D721Med (cell line): ENCODE measurements around the gene ARMC10.

Experiments
- DNase-seq: peaks from one replicate; pipeline ENCODE4 v3.0.0; 2011; ENCODE audit warnings: low spot score; ENCODE audit not compliant: insufficient read length
- FAIRE-seq: peaks from 2 replicates; lab custom pipeline; 2011; peaks lifted over from hg19 to GRCh38; lab: Jason Lieb, UNC
- TF ChIP-seq, protein P1 (sequence below): IDR thresholded peaks from 2 replicates; pipeline ENCODE4 v1.5.1; 2012; ENCODE audit warnings: mild to moderate bottlenecking, control low read depth; ENCODE audit not compliant: insufficient read depth; ENCODE audit errors: missing control alignments

ARMC10 gene

DNA sequence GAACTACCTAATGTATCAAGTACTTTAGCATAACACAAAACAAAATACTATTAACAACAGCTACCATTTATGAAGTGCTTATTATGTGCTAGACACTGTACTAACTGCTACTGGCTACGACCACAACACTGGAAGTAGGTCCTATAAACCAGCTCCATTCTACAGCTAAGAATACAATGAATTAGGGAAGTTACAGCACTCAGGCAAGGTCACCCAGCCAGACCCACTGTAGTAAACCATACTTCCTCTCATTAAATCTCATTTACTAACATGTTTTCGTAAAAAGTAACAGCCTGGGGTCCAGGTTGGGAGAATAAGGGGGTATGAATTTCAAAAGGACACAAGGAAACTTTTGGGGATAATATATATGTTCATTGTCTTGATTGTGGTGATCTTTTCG is 48.6 kb downstream of the ARMC10 start:
- FAIRE-seq (no peak), DNase-seq (no peak)
- TF ChIP-seq, protein P1, sequence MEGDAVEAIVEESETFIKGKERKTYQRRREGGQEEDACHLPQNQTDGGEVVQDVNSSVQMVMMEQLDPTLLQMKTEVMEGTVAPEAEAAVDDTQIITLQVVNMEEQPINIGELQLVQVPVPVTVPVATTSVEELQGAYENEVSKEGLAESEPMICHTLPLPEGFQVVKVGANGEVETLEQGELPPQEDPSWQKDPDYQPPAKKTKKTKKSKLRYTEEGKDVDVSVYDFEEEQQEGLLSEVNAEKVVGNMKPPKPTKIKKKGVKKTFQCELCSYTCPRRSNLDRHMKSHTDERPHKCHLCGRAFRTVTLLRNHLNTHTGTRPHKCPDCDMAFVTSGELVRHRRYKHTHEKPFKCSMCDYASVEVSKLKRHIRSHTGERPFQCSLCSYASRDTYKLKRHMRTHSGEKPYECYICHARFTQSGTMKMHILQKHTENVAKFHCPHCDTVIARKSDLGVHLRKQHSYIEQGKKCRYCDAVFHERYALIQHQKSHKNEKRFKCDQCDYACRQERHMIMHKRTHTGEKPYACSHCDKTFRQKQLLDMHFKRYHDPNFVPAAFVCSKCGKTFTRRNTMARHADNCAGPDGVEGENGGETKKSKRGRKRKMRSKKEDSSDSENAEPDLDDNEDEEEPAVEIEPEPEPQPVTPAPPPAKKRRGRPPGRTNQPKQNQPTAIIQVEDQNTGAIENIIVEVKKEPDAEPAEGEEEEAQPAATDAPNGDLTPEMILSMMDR: no peak

DNA sequence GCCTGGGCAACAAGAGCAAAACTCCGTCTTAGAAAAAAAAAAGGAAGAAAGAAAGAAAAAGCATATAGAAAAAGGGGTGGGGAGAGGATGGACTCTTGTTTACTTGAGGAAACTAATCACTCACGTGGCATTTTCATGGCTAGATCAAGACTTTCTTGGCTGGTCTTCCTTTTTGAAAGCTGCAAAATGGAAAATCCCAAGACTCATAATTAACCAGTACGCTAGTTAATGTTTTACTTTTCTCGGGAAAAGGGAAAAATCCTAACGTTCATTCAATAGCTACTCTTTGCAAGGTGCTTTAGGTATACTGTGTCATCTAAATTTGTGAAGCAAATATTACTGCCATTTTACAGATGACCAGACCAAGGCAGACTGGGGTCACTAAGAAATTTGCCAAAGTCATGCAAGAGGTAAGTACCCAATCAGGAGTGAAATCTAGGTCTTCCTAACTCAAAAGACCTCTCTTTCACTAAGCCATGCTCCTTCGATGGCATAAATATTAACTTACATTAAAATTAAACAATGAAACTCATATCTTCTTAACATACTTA is 49.6 kb downstream of the ARMC10 start:
- FAIRE-seq (no peak), DNase-seq (no peak)
- TF ChIP-seq, protein P1: no peak

DNA sequence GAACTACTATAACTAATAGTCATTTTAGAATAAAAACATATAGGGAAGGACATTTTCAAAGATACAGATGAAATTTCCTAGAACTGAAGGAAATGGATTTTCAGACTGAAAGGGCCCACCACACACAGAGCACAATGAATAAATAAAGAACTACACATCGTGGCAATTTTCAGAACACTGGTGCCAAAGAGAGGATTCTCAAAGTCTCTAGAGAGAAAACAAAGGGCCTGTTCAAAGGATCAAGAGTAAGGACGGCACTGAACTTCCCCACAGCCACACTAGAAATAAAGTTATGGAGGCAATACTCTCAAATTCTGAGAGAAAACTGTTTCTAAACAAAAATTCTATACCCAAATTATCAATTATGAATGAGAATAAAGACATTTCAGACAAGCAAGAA is 52.1 kb downstream of the ARMC10 start:
- FAIRE-seq (no peak), DNase-seq (no peak)
- TF ChIP-seq, protein P1: no peak

DNA sequence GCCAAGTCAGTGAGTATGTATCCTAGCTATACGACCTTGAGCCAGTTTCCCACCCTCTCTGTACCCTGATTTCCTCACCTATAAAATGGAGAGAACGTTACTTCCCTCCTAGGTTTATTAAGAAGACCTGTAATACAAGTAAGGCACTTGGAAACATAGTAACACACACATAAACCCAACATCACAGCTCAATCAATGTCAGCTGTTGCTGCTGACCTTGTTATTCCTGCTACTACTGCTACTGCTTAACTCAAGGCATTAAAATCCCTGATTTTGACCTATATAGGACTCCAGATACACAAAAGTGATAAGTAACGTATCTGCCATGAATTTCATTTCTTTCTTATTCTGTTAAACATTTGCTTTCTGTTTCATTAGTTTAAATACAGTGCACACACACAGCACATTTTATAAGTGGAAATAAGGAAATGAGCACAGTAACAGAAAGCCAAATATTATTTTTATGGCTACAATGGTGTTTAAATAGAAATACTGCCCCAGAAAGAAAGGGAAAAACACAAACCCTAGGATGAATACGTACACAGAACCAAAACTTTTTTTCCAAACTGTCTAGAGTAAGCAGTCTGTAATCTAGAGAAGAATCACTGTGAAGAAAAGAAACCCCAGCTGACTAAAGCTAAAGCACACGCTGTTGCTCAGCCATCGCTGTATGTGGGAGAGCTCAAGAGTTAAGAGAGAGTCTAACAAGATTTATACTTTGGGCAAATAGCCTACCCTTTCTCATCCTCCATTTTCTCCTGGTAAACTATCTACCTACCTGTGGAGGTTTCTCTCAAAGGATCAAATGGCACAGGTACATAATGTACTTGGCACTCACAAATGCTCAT is 55.0 kb downstream of the ARMC10 start:
- DNase-seq (no peak), FAIRE-seq (no peak)
- TF ChIP-seq, protein P1: no peak

DNA sequence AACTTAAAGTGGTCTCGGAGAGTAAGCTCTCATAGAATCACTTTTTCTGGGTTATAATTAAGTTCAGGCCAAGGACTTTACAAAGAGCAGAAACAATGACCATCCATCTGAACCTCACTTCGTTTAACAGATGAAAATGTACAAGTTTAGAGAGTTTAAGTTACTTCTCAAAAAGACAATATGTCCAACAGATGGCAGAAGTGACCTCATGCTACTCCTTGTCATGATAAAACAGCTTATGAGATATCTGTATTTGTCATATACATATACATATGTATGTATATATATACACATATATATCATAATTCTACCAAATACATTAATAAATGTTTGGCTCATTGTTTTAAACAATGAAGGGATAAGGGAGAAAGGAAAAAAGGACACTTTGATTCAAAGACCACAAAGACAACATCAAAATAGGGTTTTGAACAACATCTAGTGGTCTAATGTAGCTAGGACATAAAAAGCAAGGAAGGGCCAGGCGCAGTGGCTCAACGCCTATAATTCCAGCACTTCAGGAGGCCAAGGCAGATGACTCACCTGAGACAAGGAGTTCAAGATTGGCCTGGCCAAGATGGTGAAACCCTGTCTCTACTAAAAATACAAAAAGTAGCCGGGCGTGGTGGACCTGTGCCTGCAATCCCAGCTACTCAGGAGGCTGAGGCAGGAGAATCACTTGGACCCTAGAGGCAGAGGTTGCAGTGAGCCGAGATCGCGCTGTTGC is 56.1 kb downstream of the ARMC10 start:
- no peak for DNase-seq
- no peak for FAIRE-seq
- TF ChIP-seq, protein P1: no peak

DNA sequence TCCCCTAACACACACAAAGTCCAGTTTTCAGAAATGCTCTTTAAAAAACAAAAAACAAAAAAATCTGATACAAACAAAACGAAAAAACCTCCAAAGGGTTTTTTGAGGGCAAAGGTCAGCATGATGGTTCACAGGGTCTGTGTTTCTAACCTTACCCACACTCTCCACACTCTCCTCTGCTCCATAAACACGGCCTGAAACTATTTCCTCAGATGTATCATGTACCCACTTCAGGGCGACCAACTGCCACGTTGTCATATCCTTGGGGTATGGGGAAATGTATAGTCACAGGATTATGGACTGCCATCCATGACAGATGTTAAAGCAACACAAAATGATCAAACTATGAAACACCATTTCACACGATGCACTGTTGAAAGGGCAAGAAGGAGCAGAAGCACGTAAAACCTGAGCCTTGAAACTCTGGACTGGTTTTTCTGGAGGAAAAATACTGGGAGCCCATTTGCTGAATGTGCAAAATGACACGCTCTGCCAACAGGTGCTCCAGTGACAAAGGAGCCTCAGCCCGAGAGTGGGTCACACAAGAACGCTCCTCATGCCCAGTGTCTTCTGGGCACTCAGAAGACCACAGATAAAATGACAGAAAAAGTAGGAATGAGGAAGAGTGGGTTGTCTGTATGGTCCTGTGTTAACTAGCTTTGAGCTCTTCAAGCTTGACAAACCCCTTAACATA is 58.2 kb downstream of the ARMC10 start:
- TF ChIP-seq, protein P1: no peak
- FAIRE-seq (no peak), DNase-seq (no peak)
